Measurements from ENCODE around the gene TDP1. TPM values are rescaled to one million over a fixed set of nuclear protein-coding genes. Genes with fewer than 3 reads are reported as not detected.
A peak's percentile ranks its signal among the peaks of the same experiment; 100 is the strongest.

Gene TDP1
- total and polyA plus RNA-seq, 9 of the 15 experiments (the other 6 are each of a cell fraction or from before 2014, with no cell fraction given): 21.4 to 41.6 (median 32.3) TPM

DNA sequence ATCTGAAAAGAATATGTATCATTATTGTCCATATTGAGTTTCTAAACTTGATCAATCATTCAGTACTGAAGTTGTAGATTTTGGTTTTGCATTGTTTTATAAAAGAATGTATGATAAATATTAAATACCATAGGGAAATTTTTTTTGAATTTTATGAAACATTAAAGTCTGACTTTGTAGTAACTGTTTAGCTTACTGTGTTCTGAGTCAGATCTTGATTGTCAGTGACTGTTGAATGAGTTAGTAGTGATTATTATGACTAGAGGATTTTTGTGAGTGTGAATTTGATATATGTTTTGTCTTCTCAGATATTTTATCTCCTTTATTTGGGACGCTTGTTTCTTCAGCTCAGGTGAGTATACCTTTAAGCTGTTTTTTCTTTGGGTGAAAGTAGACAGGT lies 10.1 kb downstream of the TDP1 start:
- CTCF ChIA-PET (ENCODE audit: low intra/inter-chr PET ratio): no interaction called here
- H3K36me3 ChIP-seq (ENCODE audit: control insufficient read depth, insufficient read depth, low read length): peaks cover 79% of the 10 kb centered on the region

GRCh38 chr14:89973234-89973823 lies 17.6 kb downstream of the TDP1 start:
- POLR2A ChIA-PET: interaction anchor here (0.7 kb wide), 1 partner anchor 9 kb away, joined by 4 read pairs; no protein-coding TSS in a partner anchor
- H3K27me3 ChIP-seq (ENCODE audit: control insufficient read depth in 2 of 2, insufficient read depth in 2 of 2, low read length in 2 of 2): no peaks in the 10 kb centered on the region
- no peaks in the 10 kb centered on the region for H3K4me1 ChIP-seq (replicated peaks in 1 of 2; ENCODE audit: control insufficient read depth in 2 of 2, insufficient read depth in 2 of 2, low read length in 2 of 2)
- H3K9ac ChIP-seq (ENCODE audit: insufficient read depth in 1 of 2, low read depth in 2 of 2, low read length in 2 of 2): no peak overlapping the region
- no peak overlapping the region for H2AFZ ChIP-seq (ENCODE audit: low read depth, low read length)
- DNase-seq (ENCODE audit: extremely low read depth in 1 of 4, low spot score in 3 of 4): peak; percentile 32 to 55 (median 48)
- in situ Hi-C loops (cut with MboI) (no loop called here), intact Hi-C loops (cut with micrococcal nuclease) (loop anchor here (2.0 kb wide), 1 partner anchor 87 kb away; the partner anchor contains the start of gene KCNK13)
- no peaks in the 10 kb centered on the region for H3K9me3 ChIP-seq (replicated peaks; ENCODE audit: control insufficient read depth, insufficient read depth, low read depth, low read length)
- 49% methylated on average over 7 of the region's 7 CpGs for WGBS (ENCODE audit: insufficient coverage, low coverage, missing lambda C conversion rate)
- BruUV-seq (replicated peaks): no TSS peak
- H3K36me3 ChIP-seq (ENCODE audit: control insufficient read depth, insufficient read depth, low read length): peaks cover 65% of the 10 kb centered on the region
- H3K4me2 ChIP-seq (ENCODE audit: insufficient read depth, low read length): no peak overlapping the region
- peak; percentile 92 for ATAC-seq
- peak; percentile 79 for FAIRE-seq
- CTCF ChIA-PET (ENCODE audit: low intra/inter-chr PET ratio): interaction anchor here (1.1 to 1.2 kb wide), 2 partner anchors 87 to 262 kb away, joined by 3 to 8 read pairs; no protein-coding TSS in a partner anchor
- H3K79me2 ChIP-seq (ENCODE audit: control insufficient read depth, insufficient read depth, low read length): no peaks in the 10 kb centered on the region
- no peak overlapping the region for H3K4me3 ChIP-seq
- no peaks in the 10 kb centered on the region for H3K9me1 ChIP-seq (ENCODE audit: control insufficient read depth, insufficient read depth, low read length)
- H3K27ac ChIP-seq (ENCODE audit: extremely low read depth, low read depth, low read length): no peak overlapping the region
- no peaks in the 10 kb centered on the region for H4K20me1 ChIP-seq (replicated peaks; ENCODE audit: control insufficient read depth, insufficient read depth, low read length)
- TF ChIP-seq ARID3A (IDR thresholded peaks at IDR 0.05; ENCODE audit: borderline replicate concordance, low read depth, low read length) (no peak), SMC3 (conservative IDR thresholded peaks at IDR 0.05; ENCODE audit: insufficient read depth, low read depth, low read length) (peak; percentile 43; the same call in 1 of the 2 replicates), RAD21 (CRISPR knock-in tag; conservative IDR thresholded peaks at IDR 0.05 in 1 of 2, IDR thresholded peaks at IDR 0.05 in 1 of 2) (peak in 1 of 2 experiments; percentile 55; a peak in 2 of 4 replicates), POU5F1 (IDR thresholded peaks at IDR 0.05; ENCODE audit: borderline replicate concordance, low read depth, low read length, partially characterized antibody) (no peak)
- TF ChIP-seq, protein P1, sequence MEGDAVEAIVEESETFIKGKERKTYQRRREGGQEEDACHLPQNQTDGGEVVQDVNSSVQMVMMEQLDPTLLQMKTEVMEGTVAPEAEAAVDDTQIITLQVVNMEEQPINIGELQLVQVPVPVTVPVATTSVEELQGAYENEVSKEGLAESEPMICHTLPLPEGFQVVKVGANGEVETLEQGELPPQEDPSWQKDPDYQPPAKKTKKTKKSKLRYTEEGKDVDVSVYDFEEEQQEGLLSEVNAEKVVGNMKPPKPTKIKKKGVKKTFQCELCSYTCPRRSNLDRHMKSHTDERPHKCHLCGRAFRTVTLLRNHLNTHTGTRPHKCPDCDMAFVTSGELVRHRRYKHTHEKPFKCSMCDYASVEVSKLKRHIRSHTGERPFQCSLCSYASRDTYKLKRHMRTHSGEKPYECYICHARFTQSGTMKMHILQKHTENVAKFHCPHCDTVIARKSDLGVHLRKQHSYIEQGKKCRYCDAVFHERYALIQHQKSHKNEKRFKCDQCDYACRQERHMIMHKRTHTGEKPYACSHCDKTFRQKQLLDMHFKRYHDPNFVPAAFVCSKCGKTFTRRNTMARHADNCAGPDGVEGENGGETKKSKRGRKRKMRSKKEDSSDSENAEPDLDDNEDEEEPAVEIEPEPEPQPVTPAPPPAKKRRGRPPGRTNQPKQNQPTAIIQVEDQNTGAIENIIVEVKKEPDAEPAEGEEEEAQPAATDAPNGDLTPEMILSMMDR (IDR thresholded peaks at IDR 0.05 in 2 of 3, conservative IDR thresholded peaks at IDR 0.05 in 1 of 3; ENCODE audit: insufficient read depth in 2 of 3, low read depth in 1 of 3, low read length in 3 of 3): peak; percentile 58 to 69 (median 58)
- TF ChIP-seq, protein P2, sequence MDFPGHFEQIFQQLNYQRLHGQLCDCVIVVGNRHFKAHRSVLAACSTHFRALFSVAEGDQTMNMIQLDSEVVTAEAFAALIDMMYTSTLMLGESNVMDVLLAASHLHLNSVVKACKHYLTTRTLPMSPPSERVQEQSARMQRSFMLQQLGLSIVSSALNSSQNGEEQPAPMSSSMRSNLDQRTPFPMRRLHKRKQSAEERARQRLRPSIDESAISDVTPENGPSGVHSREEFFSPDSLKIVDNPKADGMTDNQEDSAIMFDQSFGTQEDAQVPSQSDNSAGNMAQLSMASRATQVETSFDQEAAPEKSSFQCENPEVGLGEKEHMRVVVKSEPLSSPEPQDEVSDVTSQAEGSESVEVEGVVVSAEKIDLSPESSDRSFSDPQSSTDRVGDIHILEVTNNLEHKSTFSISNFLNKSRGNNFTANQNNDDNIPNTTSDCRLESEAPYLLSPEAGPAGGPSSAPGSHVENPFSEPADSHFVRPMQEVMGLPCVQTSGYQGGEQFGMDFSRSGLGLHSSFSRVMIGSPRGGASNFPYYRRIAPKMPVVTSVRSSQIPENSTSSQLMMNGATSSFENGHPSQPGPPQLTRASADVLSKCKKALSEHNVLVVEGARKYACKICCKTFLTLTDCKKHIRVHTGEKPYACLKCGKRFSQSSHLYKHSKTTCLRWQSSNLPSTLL (IDR thresholded peaks at IDR 0.05): no peak

More for the DNA sequence above, 10.1 kb downstream of the TDP1 start:
- BruUV-seq (replicated peaks): no TSS peak
- Histone ChIP-seq H3K27ac (ENCODE audit: extremely low read depth, low read depth, low read length) (no peak overlapping the region), H3K9ac (ENCODE audit: insufficient read depth in 1 of 2, low read depth in 2 of 2, low read length in 2 of 2) (no peak overlapping the region), H3K4me3 (no peak overlapping the region), H3K9me3 (replicated peaks; ENCODE audit: control insufficient read depth, insufficient read depth, low read depth, low read length) (no peaks in the 10 kb centered on the region), H3K4me1 (replicated peaks in 1 of 2; ENCODE audit: control insufficient read depth in 2 of 2, insufficient read depth in 2 of 2, low read length in 2 of 2) (no peaks in the 10 kb centered on the region; a peak in 1 of 5 replicates), H3K79me2 (ENCODE audit: control insufficient read depth, insufficient read depth, low read length) (peaks cover 6% of the 10 kb centered on the region; the same call in 2 of the 3 replicates), H3K9me1 (ENCODE audit: control insufficient read depth, insufficient read depth, low read length) (no peaks in the 10 kb centered on the region), H3K4me2 (ENCODE audit: insufficient read depth, low read length) (no peak overlapping the region), H3K27me3 (ENCODE audit: control insufficient read depth in 2 of 2, insufficient read depth in 2 of 2, low read length in 2 of 2) (no peaks in the 10 kb centered on the region), H4K20me1 (replicated peaks; ENCODE audit: control insufficient read depth, insufficient read depth, low read length) (no peaks in the 10 kb centered on the region; the same call in 1 of the 2 replicates), H2AFZ (ENCODE audit: low read depth, low read length) (no peak overlapping the region)
- TF ChIP-seq FOSL1 (tag; conservative IDR thresholded peaks at IDR 0.05) (peak; percentile 59), POLR2B (IDR thresholded peaks at IDR 0.05; ENCODE audit: low read depth, partially characterized antibody) (no peak), STAT5A (IDR thresholded peaks at IDR 0.05; ENCODE audit: borderline replicate concordance, low read length) (no peak)
- DNase-seq (ENCODE audit: extremely low read depth in 1 of 4, low spot score in 3 of 4) (no peak), ATAC-seq (no peak), FAIRE-seq (no peak)
- intact Hi-C loops (cut with micrococcal nuclease): no loop called here
- WGBS (ENCODE audit: insufficient coverage, low coverage, missing lambda C conversion rate): 86% methylated on average over 1 of the region's 1 CpG
- in situ Hi-C loops (cut with MboI): no loop called here
- POLR2A ChIA-PET: interaction anchor here (1.5 kb wide), 1 partner anchor 10 kb away, joined by 7 read pairs; the partner anchor contains the start of gene TDP1
